OCI-LY1 (cell line): ENCODE results near the gene RELA.

ENCODE experiments used
- H2AFZ ChIP-seq: fragments of 200-600 bp; sonication (generic), shearing (Covaris generic); 2 replicates; pipeline ENCODE4 v1.6.0; 2014; ENCODE audit warnings: antibody characterized with exemption, mild to moderate bottlenecking, low read length
- H3F3A ChIP-seq: fragments of 200-600 bp; sonication (generic), shearing (Covaris generic); 2 replicates; pipeline ENCODE4 v1.6.0; 2014; ENCODE audit warnings: mild to moderate bottlenecking, antibody characterized with exemption, low read length, moderate library complexity; ENCODE audit not compliant: insufficient read depth
- H3K27ac ChIP-seq: fragments of 200-600 bp; sonication (generic); 2 replicates; pipeline ENCODE4 v1.5.1; 2014; ENCODE audit warnings: low read length, mixed run types, mild to moderate bottlenecking, low read depth; ENCODE audit not compliant: poor library complexity, severe bottlenecking
- H3K27me3 ChIP-seq: fragments of 200-600 bp; sonication (generic); 2 replicates; pipeline ENCODE4 v1.6.0; 2014; ENCODE audit warnings: antibody characterized with exemption, mild to moderate bottlenecking, low read length, moderate library complexity; ENCODE audit not compliant: insufficient read depth
- H3K36me3 ChIP-seq: fragments of 200-600 bp; sonication (generic); 2 replicates; pipeline ENCODE4 v1.6.1; 2014; ENCODE audit warnings: mild to moderate bottlenecking, antibody characterized with exemption, low read length, moderate library complexity, mixed read lengths; ENCODE audit not compliant: insufficient read depth
- H3K4me1 ChIP-seq: fragments of 200-600 bp; sonication (generic); 2 replicates; pipeline ENCODE4 v1.5.1; 2014; ENCODE audit warnings: mild to moderate bottlenecking, low read length, moderate library complexity; ENCODE audit not compliant: insufficient read depth, severe bottlenecking
- H3K4me2 ChIP-seq: fragments of 200-600 bp; sonication (generic), shearing (Covaris generic); 2 replicates; pipeline ENCODE4 v1.6.1; 2014; ENCODE audit warnings: low read length
- H3K4me3 ChIP-seq: fragments of 200-600 bp; sonication (generic); 2 replicates; pipeline ENCODE4 v1.5.1; 2014; ENCODE audit warnings: low read length, low read depth, mild to moderate bottlenecking, mixed read lengths; ENCODE audit not compliant: poor library complexity, severe bottlenecking
- H3K79me2 ChIP-seq: fragments of 200-600 bp; shearing (Covaris generic); 2 replicates; pipeline ENCODE4 v1.6.1; 2016; ENCODE audit warnings: mixed run types, low read length, mixed read lengths; ENCODE audit not compliant: insufficient read depth
- H3K9ac ChIP-seq: fragments of 200-600 bp; sonication (generic), shearing (Covaris generic); 2 replicates; pipeline ENCODE4 v1.6.1; 2014; ENCODE audit warnings: mild to moderate bottlenecking, low read length, mixed read lengths
- H3K9me2 ChIP-seq: fragments of 200-600 bp; sonication (generic), shearing (Covaris generic); 2 replicates; pipeline ENCODE4 v1.6.1; 2014; ENCODE audit warnings: low read depth, mild to moderate bottlenecking, low read length, mixed read lengths
- H3K9me3 ChIP-seq: fragments of 200-600 bp; shearing (Covaris generic); 2 replicates; pipeline ENCODE4 v1.6.1; 2014; ENCODE audit warnings: low read length, mixed read lengths
- H4K20me1 ChIP-seq: fragments of 200-600 bp; sonication (generic), shearing (Covaris generic); 2 replicates; pipeline ENCODE4 v1.6.0; 2016; ENCODE audit warnings: mild to moderate bottlenecking, low read length; ENCODE audit not compliant: insufficient read depth
- EZH2 ChIP-seq: fragments of 200-600 bp; sonication (generic), shearing (Covaris generic); IDR thresholded peaks from 2 replicates; pipeline ENCODE4 v1.8.0; 2017; ENCODE audit warnings: borderline replicate concordance, mixed run types, mild to moderate bottlenecking, antibody characterized with exemption, low read length, moderate library complexity, mixed read lengths
- TF ChIP-seq, protein P1 (sequence below): fragments of 200-600 bp; sonication (generic), shearing (Covaris generic); IDR thresholded peaks from 2 replicates; pipeline ENCODE4 v1.5.1; 2017; ENCODE audit warnings: mild to moderate bottlenecking, antibody characterized with exemption, low read length, moderate library complexity, mixed read lengths

Gene RELA

DNA sequence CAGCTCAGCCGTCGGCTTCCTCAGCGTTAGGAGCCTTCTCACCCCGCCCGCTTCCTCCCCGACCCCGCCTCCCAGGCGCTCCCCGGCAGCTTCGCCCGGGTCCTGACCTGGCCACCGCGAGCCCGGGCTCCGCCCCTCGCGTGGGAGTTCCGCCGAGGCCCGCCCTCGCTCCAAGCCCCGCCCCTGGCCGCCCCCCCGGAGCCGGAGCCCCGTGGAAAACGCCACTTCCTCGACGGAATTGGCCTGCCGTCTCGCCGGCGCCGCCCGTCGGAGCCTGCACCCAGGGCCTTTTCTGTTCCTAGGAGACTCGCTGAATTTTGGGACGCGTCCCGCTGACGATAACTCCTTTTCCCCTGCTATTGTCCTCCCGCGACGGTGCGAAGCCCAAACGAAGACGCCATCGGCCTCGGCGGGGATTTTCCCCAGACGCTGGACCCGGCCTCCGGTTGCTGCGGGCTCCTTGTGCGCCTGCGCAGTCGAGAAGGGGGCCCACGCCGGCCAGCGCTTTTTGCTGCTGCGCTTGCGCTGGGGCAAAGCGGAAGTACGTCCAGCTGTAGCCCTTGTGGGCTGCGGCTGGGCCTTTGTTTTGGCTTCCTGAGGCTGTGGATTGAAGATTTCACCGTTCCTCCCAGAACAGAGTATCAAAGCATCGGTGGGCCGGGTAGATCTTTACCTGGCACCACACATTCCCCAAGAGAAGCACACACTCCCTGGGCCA lies 10.0 kb downstream of the RELA start:
- H3K9me3 ChIP-seq: no peaks in the 10 kb centered on the region
- no peaks in the 10 kb centered on the region for H3K79me2 ChIP-seq
- H3K9me2 ChIP-seq: no peaks in the 10 kb centered on the region
- peak overlapping the region; percentile 80 for H3K27ac ChIP-seq
- no peak overlapping the region for H2AFZ ChIP-seq
- TF ChIP-seq, protein P1, sequence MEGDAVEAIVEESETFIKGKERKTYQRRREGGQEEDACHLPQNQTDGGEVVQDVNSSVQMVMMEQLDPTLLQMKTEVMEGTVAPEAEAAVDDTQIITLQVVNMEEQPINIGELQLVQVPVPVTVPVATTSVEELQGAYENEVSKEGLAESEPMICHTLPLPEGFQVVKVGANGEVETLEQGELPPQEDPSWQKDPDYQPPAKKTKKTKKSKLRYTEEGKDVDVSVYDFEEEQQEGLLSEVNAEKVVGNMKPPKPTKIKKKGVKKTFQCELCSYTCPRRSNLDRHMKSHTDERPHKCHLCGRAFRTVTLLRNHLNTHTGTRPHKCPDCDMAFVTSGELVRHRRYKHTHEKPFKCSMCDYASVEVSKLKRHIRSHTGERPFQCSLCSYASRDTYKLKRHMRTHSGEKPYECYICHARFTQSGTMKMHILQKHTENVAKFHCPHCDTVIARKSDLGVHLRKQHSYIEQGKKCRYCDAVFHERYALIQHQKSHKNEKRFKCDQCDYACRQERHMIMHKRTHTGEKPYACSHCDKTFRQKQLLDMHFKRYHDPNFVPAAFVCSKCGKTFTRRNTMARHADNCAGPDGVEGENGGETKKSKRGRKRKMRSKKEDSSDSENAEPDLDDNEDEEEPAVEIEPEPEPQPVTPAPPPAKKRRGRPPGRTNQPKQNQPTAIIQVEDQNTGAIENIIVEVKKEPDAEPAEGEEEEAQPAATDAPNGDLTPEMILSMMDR: no peak
- no peaks in the 10 kb centered on the region for H4K20me1 ChIP-seq
- no peaks in the 10 kb centered on the region for H3K27me3 ChIP-seq
- peak overlapping the region; percentile 64 for H3K4me3 ChIP-seq
- H3K4me2 ChIP-seq: peak overlapping the region; percentile 79
- H3K36me3 ChIP-seq: peaks cover 70% of the 10 kb centered on the region
- H3K4me1 ChIP-seq: peaks cover 20% of the 10 kb centered on the region
- peak overlapping the region; percentile 72 for H3K9ac ChIP-seq
- H3F3A ChIP-seq: 0 out of 2 replicates have a peak, but pooled peaks cover 7% of the 10 kb centered on the region

- peak overlapping the region; percentile 72 for H3K9ac ChIP-seq
- TF ChIP-seq, protein P1: no peak
- H3K27ac ChIP-seq: peak overlapping the region; percentile 80
- H3K36me3 ChIP-seq: peaks cover 65% of the 10 kb centered on the region
- H3K9me2 ChIP-seq: no peaks in the 10 kb centered on the region
- peak overlapping the region; percentile 79 for H3K4me2 ChIP-seq
- peaks cover 20% of the 10 kb centered on the region for H3K4me1 ChIP-seq
- H3K4me3 ChIP-seq: peak overlapping the region; percentile 64
- H3F3A ChIP-seq: 0 out of 2 replicates have a peak, but pooled peaks cover 7% of the 10 kb centered on the region
- H2AFZ ChIP-seq: no peak overlapping the region
- H3K79me2 ChIP-seq: no peaks in the 10 kb centered on the region
- H4K20me1 ChIP-seq: no peaks in the 10 kb centered on the region
- H3K9me3 ChIP-seq: no peaks in the 10 kb centered on the region
- H3K27me3 ChIP-seq: no peaks in the 10 kb centered on the region
Observed at GRCh38 chr11:65651589-65652510, 10.9 kb downstream of the RELA start.

DNA sequence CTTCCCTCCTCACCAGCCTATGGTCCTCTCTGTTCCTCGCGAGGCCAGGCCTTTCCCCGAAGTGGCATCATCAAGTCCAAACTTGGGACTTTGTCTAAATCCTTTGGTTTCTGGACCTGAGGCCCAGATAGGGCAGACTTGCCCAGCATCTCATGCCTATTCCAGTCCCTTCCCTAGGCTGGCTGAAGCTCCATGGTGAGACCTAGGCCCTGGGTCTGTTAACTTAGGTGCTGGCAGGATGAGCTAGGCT lies 11.5 kb downstream of the RELA start:
- H3K4me3 ChIP-seq: no peak overlapping the region
- H3K36me3 ChIP-seq: peaks cover 65% of the 10 kb centered on the region
- H2AFZ ChIP-seq: no peak overlapping the region
- no peak overlapping the region for H3K4me2 ChIP-seq
- H3K9me2 ChIP-seq: no peaks in the 10 kb centered on the region
- no peak for TF ChIP-seq EZH2
- TF ChIP-seq, protein P1: no peak
- H3F3A ChIP-seq: 0 out of 2 replicates have a peak, but pooled peaks cover 7% of the 10 kb centered on the region
- H3K9ac ChIP-seq: no peak overlapping the region
- no peaks in the 10 kb centered on the region for H4K20me1 ChIP-seq
- no peaks in the 10 kb centered on the region for H3K27me3 ChIP-seq
- peaks cover 20% of the 10 kb centered on the region for H3K4me1 ChIP-seq
- H3K9me3 ChIP-seq: no peaks in the 10 kb centered on the region
- peak overlapping the region; percentile 80 for H3K27ac ChIP-seq
- H3K79me2 ChIP-seq: no peaks in the 10 kb centered on the region
